Measurements from ENCODE around the gene ADAMTS9. TPM values are rescaled to one million over a fixed set of nuclear protein-coding genes. Genes with fewer than 3 reads are reported as not detected.

Gene ADAMTS9
- total and polyA plus RNA-seq, 12 donors = 9.7 to 102 (median 18.6) TPM

- Histone ChIP-seq H3K27ac (no peak overlapping the region), H3K27me3 (peaks cover 0 to 69% (median 20%) of the 10 kb centered on the region in 7 donors), H3K4me1 (peaks cover 0 to 11% (median 0%) of the 10 kb centered on the region in 9 donors), H3K4me3 (no peak overlapping the region), H3K36me3 (no peaks in the 10 kb centered on the region), H3K9me3 (no peaks in the 10 kb centered on the region)
- intact Hi-C loops (cut with DNase I) = no loop called here
- TF ChIP-seq CTCF (IDR thresholded peaks at IDR 0.05) = no peak
- DNase-seq = no peak
- WGBS, 2 donors = 91 to 97% methylated on average over 3 of the region's 3 CpGs
- ATAC-seq = no peak
These were observed 196.0 kb downstream of the ADAMTS9 start for GRCh38 chr3:64491843-64492242.

GRCh38 chr3:64490180-64490724 lies 197.5 kb downstream of the ADAMTS9 start:
- Histone ChIP-seq H3K9me3 (no peaks in the 10 kb centered on the region), H3K27ac (no peak overlapping the region), H3K4me1 (peaks cover 0 to 14% (median 0%) of the 10 kb centered on the region in 9 donors), H3K27me3 (peaks cover 0 to 69% (median 20%) of the 10 kb centered on the region in 7 donors), H3K4me3 (no peak overlapping the region), H3K36me3 (no peaks in the 10 kb centered on the region)
- intact Hi-C loops (cut with DNase I) = no loop called here
- no peak for TF ChIP-seq CTCF (IDR thresholded peaks at IDR 0.05)
- no peak for DNase-seq
- WGBS, 2 donors = 89 to 90% methylated on average over 6 of the region's 6 CpGs
- ATAC-seq = peak in 1 of 8 donors; percentile 8

GRCh38 chr3:64489361-64490044 lies 198.3 kb downstream of the ADAMTS9 start:
- H3K4me3 ChIP-seq = peak overlapping the region in 2 of 10 donors; percentile 17 to 20
- 29 to 33% methylated on average over 20 to 23 of the region's 23 CpGs for WGBS, 2 donors
- peaks cover 0 to 65% (median 20%) of the 10 kb centered on the region in 7 donors for H3K27me3 ChIP-seq
- no peaks in the 10 kb centered on the region for H3K9me3 ChIP-seq
- TF ChIP-seq CTCF (IDR thresholded peaks at IDR 0.05) = no peak
- intact Hi-C loops (cut with DNase I) = loop anchor here in 4 of 10 donors (5.0 to 10.0 kb wide), 3 partner anchors 85 to 1135 kb away; no protein-coding TSS in a partner anchor
- DNase-seq (peak; percentile 10 to 20), ATAC-seq (peak; percentile 36 to 68 (median 53))
- peaks cover 0 to 18% (median 0%) of the 10 kb centered on the region in 9 donors for H3K4me1 ChIP-seq
- H3K27ac ChIP-seq = no peak overlapping the region
- no peaks in the 10 kb centered on the region for H3K36me3 ChIP-seq

- no peak for TF ChIP-seq CTCF (IDR thresholded peaks at IDR 0.05)
- peaks cover 0 to 59% (median 18%) of the 10 kb centered on the region in 7 donors for H3K27me3 ChIP-seq
These were observed 198.9 kb downstream of the ADAMTS9 start for GRCh38 chr3:64488939-64489338.

More at GRCh38 chr3:64488939-64489338, 198.9 kb downstream of the ADAMTS9 start:
- Histone ChIP-seq H3K4me3 (peak overlapping the region in 2 of 10 donors; percentile 17 to 20), H3K9me3 (no peaks in the 10 kb centered on the region), H3K27ac (no peak overlapping the region), H3K36me3 (no peaks in the 10 kb centered on the region), H3K4me1 (peaks cover 0 to 19% (median 0%) of the 10 kb centered on the region in 9 donors)
- peak in 4 of 8 donors; percentile 17 to 45 (median 34) for ATAC-seq
- intact Hi-C loops (cut with DNase I) = loop anchor here in 4 of 10 donors (5.0 to 10.0 kb wide), 3 partner anchors 84 to 1134 kb away; no protein-coding TSS in a partner anchor
- DNase-seq = no peak
- WGBS, 2 donors = 28 to 31% methylated on average over 5 of the region's 5 CpGs
